SK-N-SH treated with all-trans-retinoic acid at 6 μM for 48 hours (cell line): ENCODE measurements around the gene POU5F1.

Experiments
- ATAC-seq: fragments of 200-7000 bp; cut with Tn5 transposase; 3 replicates; pipeline ENCODE4 v1.9.1; 2020; ENCODE audit warnings: mild to moderate bottlenecking, moderate library complexity
- ARNTL ChIP-seq: fragments of 450-650 bp; formaldehyde crosslinking; IDR thresholded peaks from 2 replicates; pipeline ENCODE4 v1.5.0; 2020; ENCODE audit warnings: low read depth, mild to moderate bottlenecking, moderate library complexity, borderline replicate concordance
- BACH2 ChIP-seq: fragments of 250-450 bp; sonication (Bioruptor Pico); IDR thresholded peaks from 2 replicates; pipeline ENCODE4 v1.9.0; 2021; ENCODE audit warnings: mild to moderate bottlenecking, borderline replicate concordance
- CREB5 ChIP-seq: fragments of 250-450 bp; sonication (Bioruptor Pico); IDR thresholded peaks from 2 replicates; pipeline ENCODE4 v1.5.1; 2020; ENCODE audit warnings: low read depth, mild to moderate bottlenecking, moderate library complexity
- CSDC2 ChIP-seq: fragments of 250-450 bp; sonication (Bioruptor Pico); IDR thresholded peaks from 2 replicates; pipeline ENCODE4 v1.5.0; 2020; ENCODE audit warnings: mild to moderate bottlenecking, moderate library complexity
- CSRNP3 ChIP-seq: fragments of 250-450 bp; sonication (Bioruptor Pico); IDR thresholded peaks from 2 replicates; pipeline ENCODE4 v1.5.1; 2021; ENCODE audit warnings: mild to moderate bottlenecking, moderate library complexity
- GLIS3 ChIP-seq: fragments of 250-450 bp; sonication (Bioruptor Pico); IDR thresholded peaks from 2 replicates; pipeline ENCODE4 v1.5.0; 2020; ENCODE audit warnings: mild to moderate bottlenecking, moderate library complexity
- ISL1 ChIP-seq: fragments of 250-450 bp; sonication (Bioruptor Pico); IDR thresholded peaks from 2 replicates; pipeline ENCODE4 v2.1.2; 2022; ENCODE audit warnings: mild to moderate bottlenecking, moderate library complexity
- OSR1 ChIP-seq: fragments of 250-450 bp; sonication (Bioruptor Pico); IDR thresholded peaks from 2 replicates; pipeline ENCODE4 v1.8.0; 2022; ENCODE audit warnings: moderate library complexity, mild to moderate bottlenecking, inconsistent platforms
- POU6F1 ChIP-seq: fragments of 250-450 bp; sonication (Bioruptor Pico); IDR thresholded peaks from 2 replicates; pipeline ENCODE4 v1.8.0; 2021; ENCODE audit warnings: low read depth, mild to moderate bottlenecking, moderate library complexity, borderline replicate concordance
- PPARA ChIP-seq: fragments of 250-450 bp; sonication (Bioruptor Pico); IDR thresholded peaks from 2 replicates; pipeline ENCODE4 v1.5.0; 2020; ENCODE audit warnings: mild to moderate bottlenecking, borderline replicate concordance
- RARB ChIP-seq: fragments of 250-450 bp; sonication (Bioruptor Pico); IDR thresholded peaks from 2 replicates; pipeline ENCODE4 v1.8.0; 2021; ENCODE audit warnings: mild to moderate bottlenecking, moderate library complexity
- SNAI2 ChIP-seq: fragments of 250-450 bp; sonication (Bioruptor Pico); IDR thresholded peaks from 2 replicates; pipeline ENCODE4 v1.5.0; 2020; ENCODE audit warnings: mild to moderate bottlenecking, moderate library complexity
- TCF4 ChIP-seq: fragments of 250-450 bp; sonication (Bioruptor Pico); IDR thresholded peaks from 2 replicates; pipeline ENCODE4 v1.8.0; 2021; ENCODE audit warnings: mild to moderate bottlenecking, moderate library complexity, borderline replicate concordance
- ZC3H10 ChIP-seq: fragments of 250-450 bp; sonication (Bioruptor Pico); IDR thresholded peaks from 2 replicates; pipeline ENCODE4 v1.5.1; 2021; ENCODE audit warnings: mild to moderate bottlenecking, moderate library complexity
- ZFP3 ChIP-seq: fragments of 250-450 bp; sonication (Bioruptor Pico); IDR thresholded peaks from 2 replicates; pipeline ENCODE4 v1.5.0; 2020; ENCODE audit warnings: mild to moderate bottlenecking, moderate library complexity
- ZFP30 ChIP-seq: fragments of 450-650 bp; formaldehyde crosslinking; IDR thresholded peaks from 2 replicates; pipeline ENCODE4 v1.5.0; 2022; ENCODE audit warnings: mild to moderate bottlenecking, moderate library complexity
- ZNF565 ChIP-seq: fragments of 450-650 bp; formaldehyde crosslinking; conservative IDR thresholded peaks from 2 replicates; pipeline ENCODE4 v1.5.0; 2020; ENCODE audit warnings: low read depth, mild to moderate bottlenecking, moderate library complexity
- ZNF70 ChIP-seq: fragments of 450-650 bp; formaldehyde crosslinking; IDR thresholded peaks from 2 replicates; pipeline ENCODE4 v1.5.0; 2020; ENCODE audit warnings: mild to moderate bottlenecking, moderate library complexity
- ZNF8 ChIP-seq: fragments of 450-650 bp; formaldehyde crosslinking; IDR thresholded peaks from 2 replicates; pipeline ENCODE4 v1.5.0; 2020; ENCODE audit warnings: mild to moderate bottlenecking, moderate library complexity
- TF ChIP-seq, protein P1 (sequence below): fragments of 250-450 bp; sonication (Bioruptor Pico); IDR thresholded peaks from 2 replicates; pipeline ENCODE4 v1.5.0; 2020; ENCODE audit warnings: mild to moderate bottlenecking, moderate library complexity
- TF ChIP-seq, protein P2 (sequence below): fragments of 250-450 bp; sonication (Bioruptor Pico); IDR thresholded peaks from 2 replicates; pipeline ENCODE4 v1.8.0; 2020; ENCODE audit warnings: mild to moderate bottlenecking, moderate library complexity, borderline replicate concordance

Gene POU5F1

GRCh38 chr6:31173406-31173805 lies 2.9 kb upstream of the POU5F1 start:
- TF ChIP-seq, protein P1, sequence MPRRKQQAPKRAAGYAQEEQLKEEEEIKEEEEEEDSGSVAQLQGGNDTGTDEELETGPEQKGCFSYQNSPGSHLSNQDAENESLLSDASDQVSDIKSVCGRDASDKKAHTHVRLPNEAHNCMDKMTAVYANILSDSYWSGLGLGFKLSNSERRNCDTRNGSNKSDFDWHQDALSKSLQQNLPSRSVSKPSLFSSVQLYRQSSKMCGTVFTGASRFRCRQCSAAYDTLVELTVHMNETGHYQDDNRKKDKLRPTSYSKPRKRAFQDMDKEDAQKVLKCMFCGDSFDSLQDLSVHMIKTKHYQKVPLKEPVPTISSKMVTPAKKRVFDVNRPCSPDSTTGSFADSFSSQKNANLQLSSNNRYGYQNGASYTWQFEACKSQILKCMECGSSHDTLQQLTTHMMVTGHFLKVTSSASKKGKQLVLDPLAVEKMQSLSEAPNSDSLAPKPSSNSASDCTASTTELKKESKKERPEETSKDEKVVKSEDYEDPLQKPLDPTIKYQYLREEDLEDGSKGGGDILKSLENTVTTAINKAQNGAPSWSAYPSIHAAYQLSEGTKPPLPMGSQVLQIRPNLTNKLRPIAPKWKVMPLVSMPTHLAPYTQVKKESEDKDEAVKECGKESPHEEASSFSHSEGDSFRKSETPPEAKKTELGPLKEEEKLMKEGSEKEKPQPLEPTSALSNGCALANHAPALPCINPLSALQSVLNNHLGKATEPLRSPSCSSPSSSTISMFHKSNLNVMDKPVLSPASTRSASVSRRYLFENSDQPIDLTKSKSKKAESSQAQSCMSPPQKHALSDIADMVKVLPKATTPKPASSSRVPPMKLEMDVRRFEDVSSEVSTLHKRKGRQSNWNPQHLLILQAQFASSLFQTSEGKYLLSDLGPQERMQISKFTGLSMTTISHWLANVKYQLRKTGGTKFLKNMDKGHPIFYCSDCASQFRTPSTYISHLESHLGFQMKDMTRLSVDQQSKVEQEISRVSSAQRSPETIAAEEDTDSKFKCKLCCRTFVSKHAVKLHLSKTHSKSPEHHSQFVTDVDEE: no peak
- TF ChIP-seq CSDC2 (CRISPR knock-in tag) (no peak), TCF4 (no peak), ZNF565 (CRISPR knock-in tag) (no peak), POU6F1 (no peak), ZNF70 (CRISPR knock-in tag) (no peak), BACH2 (no peak), SNAI2 (CRISPR knock-in tag) (no peak), OSR1 (CRISPR knock-in tag) (no peak), ZC3H10 (CRISPR knock-in tag) (no peak), ZFP30 (CRISPR knock-in tag) (no peak), CSRNP3 (CRISPR knock-in tag) (no peak), ZFP3 (CRISPR knock-in tag) (no peak), ISL1 (CRISPR knock-in tag) (no peak), ARNTL (CRISPR knock-in tag) (no peak)
- TF ChIP-seq, protein P2, sequence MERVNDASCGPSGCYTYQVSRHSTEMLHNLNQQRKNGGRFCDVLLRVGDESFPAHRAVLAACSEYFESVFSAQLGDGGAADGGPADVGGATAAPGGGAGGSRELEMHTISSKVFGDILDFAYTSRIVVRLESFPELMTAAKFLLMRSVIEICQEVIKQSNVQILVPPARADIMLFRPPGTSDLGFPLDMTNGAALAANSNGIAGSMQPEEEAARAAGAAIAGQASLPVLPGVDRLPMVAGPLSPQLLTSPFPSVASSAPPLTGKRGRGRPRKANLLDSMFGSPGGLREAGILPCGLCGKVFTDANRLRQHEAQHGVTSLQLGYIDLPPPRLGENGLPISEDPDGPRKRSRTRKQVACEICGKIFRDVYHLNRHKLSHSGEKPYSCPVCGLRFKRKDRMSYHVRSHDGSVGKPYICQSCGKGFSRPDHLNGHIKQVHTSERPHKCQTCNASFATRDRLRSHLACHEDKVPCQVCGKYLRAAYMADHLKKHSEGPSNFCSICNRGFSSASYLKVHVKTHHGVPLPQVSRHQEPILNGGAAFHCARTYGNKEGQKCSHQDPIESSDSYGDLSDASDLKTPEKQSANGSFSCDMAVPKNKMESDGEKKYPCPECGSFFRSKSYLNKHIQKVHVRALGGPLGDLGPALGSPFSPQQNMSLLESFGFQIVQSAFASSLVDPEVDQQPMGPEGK: no peak
- ATAC-seq: no peak

DNA sequence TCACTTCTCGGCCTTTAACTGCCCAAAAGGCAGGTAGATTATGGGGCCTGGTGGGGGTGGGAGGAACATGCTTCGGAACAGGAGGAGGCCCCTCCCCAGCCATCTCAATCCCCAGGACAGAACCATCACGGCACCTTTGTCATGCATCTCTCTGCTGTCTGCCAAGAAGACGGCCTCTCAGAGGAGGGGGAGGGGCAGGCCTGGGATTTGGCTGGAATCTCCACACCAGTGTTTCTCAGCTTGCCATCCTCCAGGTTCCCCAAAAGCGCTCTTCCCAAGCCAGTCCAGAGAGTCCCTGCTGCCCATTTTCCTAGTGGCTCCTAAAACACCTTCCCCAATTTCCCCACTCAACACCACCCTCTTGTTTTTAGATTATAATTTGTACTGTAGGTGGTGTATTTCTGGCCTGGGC lies 2.5 kb upstream of the POU5F1 start:
- no peak for ATAC-seq
- no peak for TF ChIP-seq ZC3H10 (CRISPR knock-in tag)
- no peak for TF ChIP-seq ARNTL (CRISPR knock-in tag)
- TF ChIP-seq CSDC2 (CRISPR knock-in tag): no peak
- no peak for TF ChIP-seq GLIS3 (CRISPR knock-in tag)

DNA sequence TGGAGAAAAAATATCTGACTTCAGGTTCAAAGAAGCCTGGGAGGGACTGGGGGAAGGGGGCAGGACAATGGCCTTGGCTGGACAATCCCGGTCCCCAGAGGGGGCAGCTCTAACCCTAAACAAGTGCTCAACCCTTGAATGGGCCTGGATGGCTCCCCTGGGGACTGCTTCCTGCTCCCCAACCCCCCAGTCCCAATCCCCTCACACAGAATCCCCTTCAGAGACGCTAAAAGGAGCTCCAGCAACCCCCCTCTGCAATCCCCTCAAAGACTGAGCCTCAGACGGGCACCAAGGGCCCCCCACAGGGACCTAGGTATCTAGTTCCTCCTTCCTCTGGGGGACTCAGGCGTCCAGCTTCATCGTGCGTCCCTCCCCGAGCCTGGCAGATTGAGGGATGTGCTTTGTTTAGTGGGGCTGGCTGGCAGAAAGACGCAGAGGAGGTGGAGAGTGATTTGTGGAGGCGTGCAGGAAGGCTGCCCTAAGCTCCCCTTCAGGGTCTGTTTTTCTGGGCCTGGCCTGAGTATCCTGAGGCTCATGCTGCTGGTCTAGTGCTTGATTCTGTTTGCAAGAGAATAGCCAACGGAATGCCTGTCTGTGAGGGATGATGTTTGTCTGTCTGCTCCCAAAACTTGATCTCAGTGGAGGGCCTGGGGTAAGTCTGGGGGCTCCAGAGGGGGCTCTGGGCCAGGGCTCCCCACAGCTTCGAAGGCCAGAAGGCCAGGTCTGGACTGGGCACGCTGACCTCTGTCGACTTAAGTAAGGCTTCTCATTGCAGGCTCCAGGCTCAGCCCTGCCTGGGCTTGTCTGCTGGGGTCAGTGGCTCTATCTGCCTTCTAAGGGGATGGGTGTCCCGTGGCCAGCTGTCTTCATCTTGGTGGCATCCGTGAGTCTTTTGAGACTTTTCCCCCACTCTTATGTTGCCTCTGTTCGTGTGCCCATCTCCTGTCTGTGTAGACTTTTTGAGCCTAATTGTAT lies 1.7 kb upstream of the POU5F1 start:
- ATAC-seq: no peak
- no peak for TF ChIP-seq ISL1 (CRISPR knock-in tag)
- TF ChIP-seq PPARA: no peak
- no peak for TF ChIP-seq ARNTL (CRISPR knock-in tag)
- no peak for TF ChIP-seq ZNF70 (CRISPR knock-in tag)
- no peak for TF ChIP-seq POU6F1
- TF ChIP-seq ZNF8 (CRISPR knock-in tag): no peak
- no peak for TF ChIP-seq ZNF565 (CRISPR knock-in tag)
- no peak for TF ChIP-seq CREB5 (CRISPR knock-in tag)
- TF ChIP-seq ZC3H10 (CRISPR knock-in tag): no peak
- TF ChIP-seq OSR1 (CRISPR knock-in tag): no peak
- TF ChIP-seq, protein P1: no peak
- no peak for TF ChIP-seq GLIS3 (CRISPR knock-in tag)
- TF ChIP-seq ZFP30 (CRISPR knock-in tag): no peak
- TF ChIP-seq RARB (CRISPR knock-in tag): no peak
- TF ChIP-seq ZFP3 (CRISPR knock-in tag): no peak
